NCI-H1105 treated with DMSO at 0.1 percent for 48 hours (cell line): ENCODE data around the gene PRKG1.
A peak's percentile ranks its signal among the peaks of the same experiment; 100 is the strongest.

ENCODE experiments used
- DNase-seq: peaks from one replicate; lab custom pipeline; 2025; lab: John Stamatoyannopoulos, UW

The PRKG1 gene

DNA sequence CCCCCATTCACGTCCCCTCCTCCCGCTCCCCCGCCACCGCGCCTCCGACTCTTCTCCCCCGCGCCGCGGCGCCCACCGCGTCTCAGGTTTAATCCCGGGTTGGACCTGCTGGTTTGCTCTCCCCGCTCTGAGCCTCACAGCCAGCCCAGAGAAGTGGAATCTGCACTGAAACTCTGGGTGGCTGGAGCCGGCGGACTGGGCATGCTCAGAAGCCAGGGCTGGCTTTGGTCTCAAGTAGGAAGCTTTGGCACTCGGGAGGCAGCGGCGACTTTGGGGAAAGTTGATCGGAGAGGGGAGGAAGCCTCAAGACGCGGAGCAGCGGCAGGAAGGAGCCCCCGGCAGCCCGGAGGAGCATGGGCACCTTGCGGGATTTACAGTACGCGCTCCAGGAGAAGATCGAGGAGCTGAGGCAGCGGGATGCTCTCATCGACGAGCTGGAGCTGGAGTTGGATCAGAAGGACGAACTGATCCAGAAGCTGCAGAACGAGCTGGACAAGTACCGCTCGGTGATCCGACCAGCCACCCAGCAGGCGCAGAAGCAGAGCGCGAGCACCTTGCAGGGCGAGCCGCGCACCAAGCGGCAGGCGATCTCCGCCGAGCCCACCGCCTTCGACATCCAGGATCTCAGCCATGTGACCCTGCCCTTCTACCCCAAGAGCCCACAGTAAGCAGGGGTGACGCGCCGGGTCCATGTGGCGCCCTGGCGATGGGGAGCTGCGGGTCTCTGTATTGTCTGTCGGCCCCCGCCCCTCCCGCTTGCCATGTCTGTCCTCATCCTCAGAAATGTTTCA, at the start of gene PRKG1:
PRKG1 (plus strand) TSS at position 250 of the 791 bp plus-strand sequence.
- DNase-seq = peak; percentile 19

DNA sequence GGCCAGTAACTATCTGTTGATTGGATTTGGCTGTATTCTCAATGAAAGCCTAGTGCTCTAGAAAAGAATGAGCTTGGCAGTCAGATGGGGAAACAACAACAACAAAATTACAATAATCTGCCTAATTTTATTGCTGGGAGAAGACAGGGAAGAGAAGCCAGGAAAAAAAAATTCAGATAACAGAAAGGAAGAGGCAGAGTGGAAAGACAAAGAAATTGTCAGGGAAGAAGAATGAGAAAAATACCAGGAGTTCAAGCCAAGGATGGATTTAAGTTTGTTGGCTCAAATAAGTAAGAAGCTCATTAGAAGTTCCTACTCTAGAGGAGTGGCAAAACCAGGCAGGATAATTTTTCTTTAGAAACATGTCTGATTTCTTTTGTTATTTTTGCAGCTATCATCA, 45.9 kb upstream of the PRKG1 start:
- no peak for DNase-seq

DNA sequence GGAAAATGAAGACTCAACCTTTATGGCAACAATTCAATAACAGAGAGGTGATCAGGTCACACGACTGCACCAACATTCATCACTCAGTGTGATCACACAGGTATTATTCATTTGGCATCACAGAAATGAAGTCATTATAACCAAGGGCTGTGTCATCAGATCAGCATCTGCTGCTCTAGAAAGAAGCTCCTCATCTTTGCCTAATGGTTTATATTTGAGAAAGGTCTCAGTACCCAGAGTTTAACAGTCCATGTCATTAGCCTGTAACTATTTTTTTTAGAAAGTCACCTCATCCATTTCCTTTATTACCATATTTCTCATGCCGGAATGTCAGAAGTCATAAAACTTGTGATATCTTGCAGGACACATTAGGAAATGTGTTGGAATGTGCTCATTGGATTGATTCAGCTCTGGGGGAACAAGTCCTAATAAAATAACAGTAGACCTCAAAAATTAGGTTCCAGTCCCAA, 45.1 kb upstream of the PRKG1 start:
- DNase-seq = no peak

DNA sequence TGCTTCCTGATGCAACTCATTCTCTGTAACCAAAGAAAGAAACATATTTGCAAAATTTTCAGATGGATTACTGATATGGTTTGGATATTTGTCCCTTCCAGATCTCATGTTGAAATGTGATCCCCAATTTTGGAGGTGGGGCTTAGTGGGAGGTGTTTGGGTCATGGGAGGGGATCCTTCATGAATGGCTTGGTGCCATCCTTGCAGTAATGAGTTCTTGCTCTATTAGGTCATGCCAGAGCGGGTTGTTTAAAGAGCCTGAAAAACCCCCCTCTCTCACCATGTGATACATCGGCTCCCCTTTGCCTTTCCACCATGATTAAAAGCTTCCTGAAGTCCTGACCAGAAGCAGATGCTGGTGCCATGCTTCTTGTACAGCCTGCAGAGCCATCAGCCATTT, 43.8 kb upstream of the PRKG1 start:
- DNase-seq = no peak

DNA sequence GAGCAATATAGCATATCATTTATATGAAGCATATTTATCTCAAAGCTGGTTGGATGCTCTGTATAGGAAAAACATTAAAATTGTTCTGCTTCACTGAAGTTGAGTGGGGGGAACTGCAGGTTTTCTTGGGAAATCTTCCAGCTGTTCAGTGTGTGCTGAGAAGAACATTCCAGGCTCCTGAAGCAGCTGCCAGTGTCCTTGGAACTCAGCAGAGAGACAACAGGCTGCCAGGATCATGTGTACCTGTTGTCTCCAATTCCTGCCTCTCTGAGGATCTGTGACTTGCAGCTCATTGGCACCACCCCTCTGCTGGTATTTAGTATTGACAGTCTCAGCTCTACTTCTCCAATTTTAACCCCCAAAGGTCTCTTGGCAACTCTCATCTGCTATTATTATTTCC, 42.3 kb upstream of the PRKG1 start:
- no peak for DNase-seq

DNA sequence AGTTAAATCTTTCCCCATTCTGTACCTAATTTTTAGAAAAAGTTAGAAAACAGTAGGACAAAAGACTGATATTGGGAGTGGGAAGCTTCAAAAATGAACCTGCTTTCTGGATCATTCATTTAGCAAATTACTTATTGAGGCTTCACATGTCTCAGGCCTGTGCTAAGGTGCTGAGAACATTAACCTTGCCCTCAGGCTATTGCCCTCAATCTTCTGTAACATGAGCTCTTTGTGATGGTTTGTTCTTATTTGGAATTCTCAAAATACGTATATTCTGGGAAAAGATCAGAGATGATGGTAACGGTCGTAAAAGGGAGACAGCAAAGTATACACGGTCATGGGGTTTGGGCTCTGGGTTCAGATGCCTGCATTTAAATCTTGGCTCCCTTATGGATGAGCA, 39.5 kb upstream of the PRKG1 start:
- DNase-seq = no peak

DNA sequence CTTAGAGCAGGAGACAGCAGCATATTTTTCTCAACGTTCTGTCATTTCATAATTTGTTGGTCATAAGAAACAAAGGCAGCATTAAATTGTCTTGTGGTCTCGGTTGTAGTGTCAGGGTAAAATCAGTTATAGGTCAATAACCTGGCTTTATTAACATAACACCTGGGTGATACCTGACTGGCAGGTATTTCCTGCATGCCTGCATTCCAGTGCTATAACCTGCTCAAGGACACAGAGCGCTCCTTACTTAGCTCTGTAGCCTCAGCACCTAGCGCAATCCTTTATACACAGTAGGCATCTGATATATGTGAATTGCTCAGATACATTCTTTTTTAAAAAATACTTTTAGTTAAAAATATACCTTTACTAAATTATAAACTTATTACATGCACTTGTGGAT, 38.9 kb upstream of the PRKG1 start:
- DNase-seq = no peak

DNA sequence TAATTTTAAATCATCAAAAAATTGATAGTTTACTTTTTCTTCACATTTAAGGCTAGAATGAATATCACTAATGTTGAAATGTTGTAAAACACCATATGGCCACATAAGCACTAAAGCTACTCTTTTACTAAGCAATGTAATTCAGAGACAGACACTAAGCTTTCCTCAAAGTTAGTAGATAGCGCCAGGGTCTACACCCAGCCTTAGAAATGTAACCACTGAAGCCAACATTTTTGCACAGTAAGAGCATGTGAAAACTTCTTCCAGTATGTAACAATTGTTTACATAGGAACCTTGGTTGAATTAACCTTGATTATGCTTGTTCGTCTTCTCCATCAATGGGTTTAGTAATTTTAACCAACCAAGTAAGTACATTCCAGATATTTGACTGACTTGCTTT, 28.4 kb upstream of the PRKG1 start:
- no peak for DNase-seq

DNA sequence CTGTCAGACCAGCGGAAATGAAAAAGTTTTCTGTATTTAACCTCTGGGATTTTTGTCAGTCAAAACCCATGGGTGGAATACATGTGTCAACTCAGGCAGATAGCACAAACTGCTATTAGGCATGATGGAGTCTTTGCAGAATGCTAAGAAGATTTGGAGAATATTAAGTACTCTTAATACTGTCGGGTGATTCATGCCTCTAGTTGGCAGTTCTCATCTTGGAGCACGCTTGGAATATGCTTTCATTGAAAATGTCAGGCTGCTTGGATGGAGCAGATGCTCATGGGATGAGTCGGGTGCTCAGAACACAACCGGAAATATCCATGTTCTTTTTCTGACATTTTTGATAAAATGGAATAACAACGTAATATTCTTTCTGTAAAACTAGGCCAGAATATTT, 27.6 kb upstream of the PRKG1 start:
- no peak for DNase-seq

DNA sequence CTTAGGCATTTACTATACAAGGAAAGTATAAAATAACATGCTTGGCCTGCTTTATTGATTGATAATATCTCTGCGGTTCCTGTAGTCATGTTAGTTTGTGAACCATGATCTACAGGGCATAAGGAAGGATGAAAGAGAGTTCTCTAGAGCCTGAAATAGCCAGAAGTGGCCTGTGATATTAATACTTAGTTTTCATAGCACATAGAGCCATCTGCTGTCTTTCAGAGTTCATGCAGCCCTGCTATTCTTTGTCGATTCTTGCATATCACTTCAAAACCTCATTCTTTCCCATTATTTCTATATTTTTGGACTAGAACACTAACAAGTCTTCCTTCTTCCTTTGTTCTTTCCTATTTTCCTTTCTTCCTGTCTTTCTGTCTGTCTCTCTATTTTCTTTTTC, 26.4 kb upstream of the PRKG1 start:
- DNase-seq = no peak

DNA sequence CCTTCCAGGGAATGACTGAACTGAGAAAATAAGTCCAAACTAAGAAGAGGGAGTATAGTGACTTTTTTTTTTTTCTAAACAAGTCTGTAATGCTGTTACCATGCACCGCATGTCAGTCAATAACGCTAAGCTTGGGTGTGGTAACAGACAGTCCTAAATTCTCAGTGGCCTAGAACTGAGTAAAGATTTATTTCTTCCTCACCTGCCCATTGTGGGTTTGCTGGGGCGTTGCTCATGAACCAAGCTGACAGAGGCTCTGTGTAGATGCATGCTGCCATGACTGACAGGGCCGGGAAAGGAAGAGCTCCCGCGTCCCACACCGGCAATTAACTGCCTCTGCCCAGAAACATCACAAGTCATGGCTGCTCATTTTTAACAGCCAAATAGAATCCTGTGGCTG, 25.5 kb upstream of the PRKG1 start:
- DNase-seq = no peak

DNA sequence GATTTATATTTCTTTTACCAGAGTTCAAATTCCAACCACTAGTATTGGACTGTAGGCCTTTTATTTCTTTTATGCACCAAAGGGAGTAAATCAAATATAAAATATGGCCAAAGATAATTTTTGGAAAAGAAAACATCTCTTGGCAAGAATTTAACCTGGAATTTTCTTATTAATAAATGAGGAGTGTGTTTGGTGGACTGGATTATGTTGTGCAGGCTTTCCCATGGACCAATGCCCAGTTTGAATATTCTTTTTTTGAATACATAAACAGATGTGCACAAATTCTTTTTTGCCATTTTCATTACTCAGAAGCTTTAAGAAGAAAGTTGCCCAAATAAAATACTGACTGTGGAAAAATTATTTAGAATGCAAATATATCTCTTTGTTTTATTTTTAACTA, 22.1 kb upstream of the PRKG1 start:
- DNase-seq = no peak

DNA sequence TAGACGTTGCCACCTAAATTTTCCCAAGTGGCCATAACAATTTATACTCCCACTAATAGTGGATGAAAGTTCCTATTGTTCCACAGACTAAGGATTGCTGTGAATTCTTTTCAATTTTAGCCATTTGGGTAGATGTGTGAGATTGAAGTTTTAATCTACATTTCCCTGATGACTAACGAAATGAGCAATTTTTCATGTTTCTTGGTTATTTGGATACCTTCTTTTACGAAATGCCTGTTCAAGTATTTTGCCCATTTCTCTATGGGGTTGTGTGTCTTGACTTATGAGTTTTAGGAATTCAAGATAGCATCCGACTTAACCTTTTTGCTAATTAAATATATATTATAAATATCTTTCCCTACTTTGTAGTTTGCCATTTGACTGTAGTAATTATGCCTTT, 16.4 kb upstream of the PRKG1 start:
- no peak for DNase-seq

DNA sequence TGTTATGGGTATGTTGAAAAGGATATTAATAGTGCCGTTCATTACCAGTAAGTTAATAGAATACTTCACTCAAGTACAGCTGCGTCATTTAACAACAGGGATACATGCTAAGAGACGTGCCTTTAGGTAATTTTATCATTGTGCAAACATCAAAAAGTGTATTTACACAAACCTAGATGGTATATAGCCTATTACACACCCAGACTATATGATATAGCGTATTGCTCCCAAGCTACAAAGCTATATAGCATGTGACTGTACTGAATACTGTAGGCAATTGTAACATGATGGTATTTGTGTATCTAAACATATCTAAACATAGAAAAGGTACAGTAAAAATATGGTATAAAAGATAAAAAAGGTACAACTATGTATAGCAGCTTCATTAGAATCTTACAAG, 11.1 kb upstream of the PRKG1 start:
- DNase-seq = no peak

DNA sequence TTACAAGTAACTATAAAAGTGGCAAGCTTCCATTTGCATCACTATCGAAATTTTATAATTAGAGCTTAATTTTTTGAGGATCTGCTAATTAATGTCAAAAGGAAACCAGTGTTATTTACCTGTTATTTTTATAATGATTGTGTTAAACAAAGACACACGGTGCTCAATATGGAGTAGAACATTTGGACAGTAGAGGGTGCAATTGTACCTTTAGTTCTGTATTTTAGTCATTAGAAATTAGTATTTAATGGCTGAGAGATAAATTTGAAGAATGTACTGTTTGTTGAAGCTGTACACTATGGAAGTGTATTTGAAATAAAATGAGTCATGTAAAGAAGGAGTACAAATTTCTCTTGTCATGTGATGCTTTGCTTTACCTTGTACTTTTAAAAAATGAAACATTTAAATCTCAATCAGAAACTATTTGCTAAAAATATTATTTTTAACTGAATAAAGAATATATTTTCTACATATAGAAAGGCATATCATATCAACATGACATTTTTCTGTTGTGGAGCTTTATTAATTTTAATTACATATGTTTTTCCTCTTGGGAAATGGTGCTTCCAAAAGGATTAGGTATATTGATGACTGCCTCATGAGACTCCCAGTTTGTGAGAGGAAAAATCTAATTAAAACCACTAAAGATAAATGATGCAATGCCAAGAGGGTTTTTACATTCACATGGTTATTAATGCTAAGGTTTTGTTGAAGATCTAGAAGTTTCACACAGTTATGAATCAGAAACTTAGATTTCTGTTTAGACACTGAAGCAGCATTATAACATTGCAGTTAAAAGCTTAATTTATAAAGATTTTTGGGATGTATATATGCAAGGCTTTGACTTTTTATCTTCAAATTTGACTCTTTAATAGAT, 10.4 kb upstream of the PRKG1 start:
- DNase-seq = peak; percentile 9

DNA sequence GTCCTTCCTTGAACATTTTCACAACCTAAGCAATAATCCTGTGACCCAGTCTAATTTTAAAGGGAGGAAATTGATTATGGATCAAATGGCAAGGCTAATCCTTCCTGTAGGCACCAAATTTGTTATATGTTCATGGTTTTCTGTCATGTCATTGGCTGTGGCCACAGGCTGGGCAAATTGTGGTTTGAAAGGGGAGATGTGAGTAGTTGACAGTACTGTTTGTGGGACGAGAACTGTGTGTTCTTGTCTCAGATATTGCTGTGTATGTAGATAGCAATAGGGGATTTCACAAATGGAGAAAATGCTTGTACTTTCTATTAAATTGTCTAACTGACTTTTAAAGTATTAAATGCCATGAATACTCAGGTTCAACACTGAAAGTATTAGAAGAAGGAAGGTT, 8.1 kb upstream of the PRKG1 start:
- DNase-seq = no peak

DNA sequence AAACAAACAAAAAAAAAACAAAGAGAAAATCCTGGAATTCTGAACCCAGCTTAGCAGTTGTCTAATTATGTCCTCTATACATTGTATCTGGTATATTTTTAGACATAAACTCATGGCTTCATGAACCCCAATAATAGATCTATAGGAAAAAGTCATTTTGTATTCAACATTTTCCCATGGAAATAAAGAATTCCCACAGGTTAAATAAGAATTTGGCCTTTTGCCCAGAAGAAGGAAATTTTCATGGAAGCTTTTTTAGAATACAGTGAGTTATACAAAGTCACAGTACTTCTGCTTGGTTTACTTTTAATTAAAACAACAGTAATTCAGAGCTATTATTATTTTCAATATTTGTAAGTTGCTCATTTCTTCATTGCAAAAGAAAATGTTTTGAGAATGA, 2.1 kb upstream of the PRKG1 start:
- DNase-seq = no peak

DNA sequence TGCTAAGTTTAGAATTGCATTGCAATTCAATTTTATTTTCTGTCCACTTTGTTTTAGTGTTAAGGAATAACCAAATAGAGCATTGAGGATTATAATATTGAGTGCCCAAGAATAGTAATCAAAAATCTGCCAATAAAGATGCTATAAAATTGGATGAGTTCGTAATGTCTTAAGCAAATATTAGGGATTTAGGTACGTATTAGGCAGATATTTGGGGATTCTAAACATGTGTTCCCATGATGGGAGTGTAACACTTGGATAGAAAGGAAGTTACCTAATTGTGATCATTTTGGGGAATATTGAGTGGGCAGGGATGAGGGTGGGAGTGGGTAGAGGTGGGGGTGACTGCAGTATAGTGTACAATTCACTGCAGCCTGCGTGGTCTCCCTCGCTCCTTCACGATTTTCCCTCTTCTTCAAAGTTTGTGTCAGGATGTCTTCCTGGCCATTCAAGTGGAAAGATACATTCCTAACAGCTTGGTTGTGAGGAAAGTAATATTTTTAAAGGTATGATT, 1.3 kb upstream of the PRKG1 start:
- DNase-seq = no peak

DNA sequence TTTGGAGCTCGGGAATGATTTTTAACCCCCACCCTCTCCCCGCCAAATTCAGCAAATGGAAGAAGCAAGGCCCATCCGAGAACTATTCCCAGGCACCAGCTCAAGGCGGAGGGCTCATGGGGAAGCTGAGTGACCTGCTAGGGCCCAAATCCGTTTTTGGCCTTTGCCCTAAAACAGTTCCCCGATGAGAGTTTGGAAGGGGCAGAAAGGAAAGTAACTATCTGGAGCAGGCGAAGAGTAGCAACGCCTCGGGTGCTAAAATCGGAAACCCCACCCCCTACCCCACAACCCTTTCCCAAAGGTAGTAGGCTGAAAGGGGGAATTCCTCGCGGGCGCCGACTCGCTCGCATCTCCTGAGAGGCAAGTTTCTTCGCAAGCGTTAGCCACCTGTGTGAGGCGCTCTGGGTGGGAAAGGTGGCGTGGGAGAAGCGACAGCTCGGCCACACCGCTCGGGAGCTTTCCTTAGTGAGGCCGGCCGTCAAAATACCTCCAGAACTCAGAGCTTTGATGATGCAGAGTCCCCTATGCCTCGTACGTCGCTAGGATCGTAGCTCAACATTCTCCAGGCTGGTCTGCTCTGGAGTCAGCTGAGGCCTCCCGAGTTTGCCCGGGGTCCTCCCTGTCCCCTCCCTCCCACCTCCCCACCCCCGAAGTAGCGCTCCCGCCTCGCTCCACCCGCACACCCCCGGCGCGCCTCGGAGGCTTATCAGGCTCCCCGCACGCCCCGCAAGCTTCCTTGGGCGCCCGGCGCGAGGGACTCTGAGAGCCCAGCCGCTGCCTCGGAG, 642 bp upstream of the PRKG1 start:
- DNase-seq = no peak

DNA sequence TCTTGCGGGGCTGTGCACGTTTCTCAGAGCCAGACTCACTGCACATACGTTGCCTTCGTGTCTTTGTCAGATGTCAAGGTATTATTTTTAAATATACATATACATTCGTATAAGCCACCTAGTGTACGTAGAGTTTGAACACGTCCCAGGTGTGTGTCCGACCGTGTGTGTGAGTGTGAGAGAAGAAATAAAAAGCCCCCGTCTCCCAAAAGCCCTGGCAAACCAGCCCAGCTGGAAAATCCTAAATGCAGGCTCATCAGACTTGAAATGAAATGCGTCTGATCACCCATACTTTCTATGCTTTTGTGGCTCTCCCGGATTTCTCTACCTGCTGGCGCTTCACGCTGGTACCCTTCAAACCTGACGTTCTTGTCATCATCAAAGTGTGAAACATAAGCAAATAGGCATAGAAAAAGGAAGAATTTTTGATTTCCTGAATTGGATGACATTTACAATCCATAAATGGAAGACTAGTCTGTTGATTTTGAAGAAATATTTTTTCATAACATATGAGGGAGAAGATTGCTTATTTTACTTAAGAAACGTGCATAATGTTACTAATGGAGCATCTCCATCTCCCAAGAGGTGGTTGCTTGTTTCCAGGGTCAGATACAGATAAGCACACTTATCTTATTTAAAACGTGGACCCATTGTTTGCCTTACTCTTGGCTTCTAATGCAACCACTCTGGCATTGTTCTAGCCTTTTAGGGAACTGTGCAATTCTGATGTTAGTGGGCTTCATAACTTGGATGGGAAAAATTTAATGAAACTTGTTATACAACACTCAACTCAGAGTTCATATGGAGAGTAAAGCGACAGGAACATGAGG, 971 bp downstream of the PRKG1 start:
- no peak for DNase-seq

DNA sequence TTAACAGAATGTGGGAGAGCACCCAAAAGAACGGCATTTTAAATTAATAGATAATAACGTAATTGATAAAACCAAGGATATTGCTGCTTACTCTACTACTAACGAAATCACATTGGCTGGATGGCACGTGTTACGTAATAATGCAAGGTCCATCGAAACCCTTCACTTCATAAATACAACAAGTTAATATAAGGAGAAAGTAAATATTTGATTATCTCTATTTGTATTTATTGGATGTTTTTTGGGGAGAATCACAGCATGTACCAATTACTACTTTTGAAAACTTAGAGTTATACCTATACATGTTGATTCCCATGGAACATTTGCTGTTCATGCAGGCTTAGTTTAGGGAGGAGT, 1.6 kb downstream of the PRKG1 start:
- DNase-seq = no peak
